T-helper 1 cell treated with Interleukin-12 subunit alpha and Interleukin-12 subunit beta and Interleukin-4 antibody, amounts not matched to agents 30 μg/mL and 1 μg/mL, for 36 hours (primary cell): ENCODE data around the gene SCGN.

Source experiments
- H3K27ac Mint-ChIP-seq: one replicate; pipeline ENCODE4 v1.8.0; 2021; ENCODE audit warnings: mild to moderate bottlenecking, mixed read lengths
- H3K27me3 Mint-ChIP-seq: one replicate; pipeline ENCODE4 v1.8.0; 2021; ENCODE audit warnings: low read depth, mixed read lengths
- H3K36me3 Mint-ChIP-seq: one replicate; pipeline ENCODE4 v1.8.0; 2021; ENCODE audit warnings: low read depth, mixed read lengths
- H3K4me1 Mint-ChIP-seq: one replicate; pipeline ENCODE4 v1.8.0; 2021; ENCODE audit warnings: low read depth, mixed read lengths
- H3K4me3 Mint-ChIP-seq: one replicate; pipeline ENCODE4 v1.8.0; 2021; ENCODE audit warnings: mild to moderate bottlenecking, moderate library complexity, mixed read lengths
- H3K9me3 Mint-ChIP-seq: one replicate; pipeline ENCODE4 v1.8.0; 2021; ENCODE audit warnings: mixed read lengths

The SCGN gene

DNA sequence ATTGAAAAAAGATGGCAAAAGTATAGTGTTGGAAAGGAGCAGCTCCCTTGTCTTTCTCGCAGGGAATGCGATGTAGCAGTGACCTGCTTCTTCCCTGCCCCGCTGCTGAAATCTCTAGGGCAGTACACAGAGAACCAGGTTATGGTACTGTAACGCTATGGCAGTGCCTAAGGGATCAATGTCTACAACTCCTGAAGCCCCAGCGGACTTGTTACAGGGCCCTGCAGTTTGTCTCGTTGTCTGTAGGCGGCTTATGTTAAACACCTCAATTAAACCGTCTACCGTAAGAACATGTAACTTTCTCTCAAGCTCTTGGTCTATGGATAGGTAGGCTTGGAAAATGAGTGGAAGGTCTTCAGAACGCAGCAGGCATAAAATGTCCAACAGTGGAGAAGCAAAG lies 57.7 kb downstream of the SCGN start:
- no peaks in the 10 kb centered on the region for H3K9me3 Mint-ChIP-seq
- no peak overlapping the region for H3K4me3 Mint-ChIP-seq
- H3K27me3 Mint-ChIP-seq = peaks cover 15% of the 10 kb centered on the region
- no peaks in the 10 kb centered on the region for H3K36me3 Mint-ChIP-seq
- no peak overlapping the region for H3K27ac Mint-ChIP-seq
- H3K4me1 Mint-ChIP-seq = no peaks in the 10 kb centered on the region

GRCh38 chr6:25710287-25710686 lies 58.3 kb downstream of the SCGN start:
- Mint-ChIP-seq H3K27ac (no peak overlapping the region), H3K4me3 (no peak overlapping the region), H3K9me3 (no peaks in the 10 kb centered on the region), H3K27me3 (peaks cover 16% of the 10 kb centered on the region), H3K36me3 (no peaks in the 10 kb centered on the region), H3K4me1 (no peaks in the 10 kb centered on the region)

DNA sequence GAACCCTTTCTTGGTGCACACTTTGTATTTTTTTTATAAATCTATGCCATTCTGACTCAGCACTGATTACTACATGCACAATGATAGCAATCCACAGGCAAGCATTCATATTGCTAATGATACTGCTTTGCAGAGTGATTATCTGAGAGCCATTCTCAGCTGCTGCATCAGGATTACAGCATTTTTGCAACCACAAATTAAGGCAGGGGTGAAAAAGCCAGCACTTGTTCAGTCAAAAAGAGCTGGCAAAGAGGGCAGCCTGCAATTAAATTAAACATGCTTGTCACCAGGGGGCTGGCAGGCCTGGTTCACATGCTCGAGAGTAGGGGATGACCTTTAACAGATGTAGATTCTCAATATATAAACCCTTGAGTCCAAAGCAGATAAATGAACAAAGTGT lies 61.8 kb downstream of the SCGN start:
- no peak overlapping the region for H3K27ac Mint-ChIP-seq
- no peaks in the 10 kb centered on the region for H3K4me1 Mint-ChIP-seq
- H3K4me3 Mint-ChIP-seq = no peak overlapping the region
- H3K27me3 Mint-ChIP-seq = peaks cover 6% of the 10 kb centered on the region
- no peaks in the 10 kb centered on the region for H3K9me3 Mint-ChIP-seq
- H3K36me3 Mint-ChIP-seq = no peaks in the 10 kb centered on the region

DNA sequence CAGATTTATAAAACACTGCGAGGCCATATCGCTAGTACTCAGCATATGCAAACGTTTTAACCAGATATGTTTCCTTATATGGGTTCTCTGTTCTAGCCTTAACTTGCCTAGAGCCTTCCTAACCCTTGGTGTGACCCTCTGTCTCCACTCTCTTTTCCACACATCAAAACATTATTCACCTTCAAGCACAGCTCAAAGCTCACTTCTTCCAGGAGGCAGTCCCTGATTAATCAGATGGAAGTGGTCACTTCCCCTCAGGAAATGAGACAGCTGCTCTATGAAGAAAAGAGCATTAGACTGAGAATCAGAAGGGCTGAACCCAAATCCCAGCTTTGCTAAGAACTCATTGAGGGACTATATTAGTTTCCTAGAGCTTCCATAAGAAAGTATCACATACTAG lies 62.8 kb downstream of the SCGN start:
- no peaks in the 10 kb centered on the region for H3K9me3 Mint-ChIP-seq
- H3K27ac Mint-ChIP-seq = no peak overlapping the region
- no peaks in the 10 kb centered on the region for H3K4me1 Mint-ChIP-seq
- no peaks in the 10 kb centered on the region for H3K36me3 Mint-ChIP-seq
- no peak overlapping the region for H3K4me3 Mint-ChIP-seq
- peaks cover 6% of the 10 kb centered on the region for H3K27me3 Mint-ChIP-seq

GRCh38 chr6:25715794-25716193 lies 63.8 kb downstream of the SCGN start:
- Mint-ChIP-seq H3K36me3 (no peaks in the 10 kb centered on the region), H3K27ac (no peak overlapping the region), H3K9me3 (no peaks in the 10 kb centered on the region), H3K4me1 (no peaks in the 10 kb centered on the region), H3K4me3 (no peak overlapping the region), H3K27me3 (peaks cover 6% of the 10 kb centered on the region)

DNA sequence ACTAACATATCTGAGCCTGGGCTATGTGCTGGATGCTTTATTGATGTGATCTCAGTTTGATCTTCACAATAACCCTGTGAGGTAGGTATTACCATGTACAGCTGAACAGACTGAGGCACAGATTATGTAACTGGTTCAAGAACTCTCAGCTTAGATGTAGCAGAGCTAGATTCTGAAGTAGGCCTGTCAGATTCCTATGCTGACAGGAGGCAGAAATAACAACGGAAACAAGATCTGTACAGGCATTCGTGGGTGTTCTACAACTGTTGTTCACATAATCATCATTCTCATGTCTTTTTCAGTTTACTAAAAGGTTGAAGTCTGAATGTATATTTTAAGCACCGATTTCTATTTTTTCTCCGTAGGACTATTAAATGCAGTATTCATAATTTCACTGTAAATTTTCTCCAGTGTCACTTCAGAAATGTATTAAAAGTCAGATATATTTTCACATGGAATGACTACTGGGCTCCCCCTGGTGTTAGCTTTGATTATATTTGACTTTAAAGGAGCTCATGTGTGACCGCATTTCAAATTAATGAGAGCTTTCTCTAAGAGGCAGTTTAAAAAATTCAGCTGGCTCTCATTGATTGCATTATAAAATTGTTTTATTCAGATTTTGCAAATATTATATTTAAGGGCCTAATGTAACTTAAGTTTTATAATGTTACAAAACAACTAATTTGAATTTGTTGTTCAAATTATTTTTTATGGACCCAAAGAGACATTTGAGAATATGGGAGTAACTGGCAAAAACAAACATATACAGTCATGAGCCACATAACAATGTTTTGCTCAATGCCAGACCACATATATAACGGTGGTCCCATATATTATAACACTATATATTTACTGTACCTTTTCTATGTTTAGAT lies 66.1 kb downstream of the SCGN start:
- no peak overlapping the region for H3K4me3 Mint-ChIP-seq
- no peaks in the 10 kb centered on the region for H3K9me3 Mint-ChIP-seq
- no peaks in the 10 kb centered on the region for H3K36me3 Mint-ChIP-seq
- H3K27ac Mint-ChIP-seq = no peak overlapping the region
- H3K4me1 Mint-ChIP-seq = no peaks in the 10 kb centered on the region
- peaks cover 15% of the 10 kb centered on the region for H3K27me3 Mint-ChIP-seq

DNA sequence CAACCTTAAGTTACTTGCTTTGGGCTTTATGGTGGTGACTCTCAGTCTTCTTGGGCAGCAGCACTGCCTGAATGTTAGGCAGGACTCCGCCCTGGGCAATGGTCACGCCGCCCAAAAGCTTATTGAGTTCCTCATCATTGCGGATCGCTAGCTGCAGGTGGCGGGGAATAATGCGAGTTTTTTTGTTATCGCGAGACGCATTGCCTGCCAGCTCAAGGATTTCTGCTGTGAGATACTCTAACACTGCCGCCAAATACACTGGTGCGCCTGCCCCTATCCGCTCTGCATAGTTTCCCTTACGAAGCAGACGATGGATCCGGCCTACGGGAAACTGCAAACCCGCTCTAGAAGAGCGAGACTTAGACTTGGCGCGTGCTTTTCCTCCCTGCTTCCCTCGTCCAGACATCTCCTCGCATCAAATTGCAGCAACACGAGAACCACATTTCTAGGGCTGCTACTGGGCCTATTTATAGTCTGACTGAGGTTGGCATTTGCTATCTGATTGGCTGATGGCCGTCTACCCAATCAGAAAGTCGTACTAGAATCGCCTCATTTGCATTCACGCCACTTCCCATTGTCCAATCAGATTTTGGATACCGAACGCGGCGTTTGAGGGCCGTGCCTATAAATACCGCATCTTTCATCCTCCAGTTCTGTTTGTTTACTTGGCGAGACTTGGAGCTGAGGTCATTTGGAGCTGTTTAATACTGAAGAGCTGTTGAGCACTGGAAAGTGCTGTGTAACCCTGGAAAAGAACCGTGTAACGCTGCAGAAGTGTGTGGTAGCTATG lies 74.3 kb downstream of the SCGN start:
- no peaks in the 10 kb centered on the region for H3K36me3 Mint-ChIP-seq
- peaks cover 14% of the 10 kb centered on the region for H3K27me3 Mint-ChIP-seq
- no peak overlapping the region for H3K4me3 Mint-ChIP-seq

DNA sequence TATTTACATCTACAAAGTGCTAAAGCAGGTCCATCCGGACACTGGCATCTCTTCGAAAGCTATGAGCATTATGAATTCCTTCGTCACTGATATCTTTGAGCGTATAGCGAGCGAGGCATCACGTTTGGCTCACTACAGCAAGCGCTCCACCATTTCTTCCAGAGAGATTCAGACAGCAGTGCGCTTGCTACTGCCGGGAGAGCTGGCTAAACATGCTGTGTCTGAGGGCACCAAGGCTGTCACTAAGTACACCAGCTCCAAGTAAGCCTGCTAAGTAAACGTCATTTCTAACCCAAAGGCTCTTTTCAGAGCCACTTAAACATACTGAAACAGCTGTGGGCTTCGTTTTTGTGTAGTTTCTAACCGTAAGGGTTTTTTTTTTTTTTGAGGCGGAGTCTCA lies 75.0 kb downstream of the SCGN start:
- H3K27ac Mint-ChIP-seq = no peak overlapping the region
- H3K27me3 Mint-ChIP-seq = peaks cover 16% of the 10 kb centered on the region
- no peaks in the 10 kb centered on the region for H3K9me3 Mint-ChIP-seq
- no peak overlapping the region for H3K4me3 Mint-ChIP-seq
- no peaks in the 10 kb centered on the region for H3K36me3 Mint-ChIP-seq
- H3K4me1 Mint-ChIP-seq = no peaks in the 10 kb centered on the region

More for the DNA sequence above, 74.3 kb downstream of the SCGN start:
- H3K27ac Mint-ChIP-seq = no peak overlapping the region
- H3K4me1 Mint-ChIP-seq = no peaks in the 10 kb centered on the region
- no peaks in the 10 kb centered on the region for H3K9me3 Mint-ChIP-seq

- Mint-ChIP-seq H3K4me1 (no peaks in the 10 kb centered on the region), H3K36me3 (no peaks in the 10 kb centered on the region), H3K27me3 (peaks cover 37% of the 10 kb centered on the region), H3K4me3 (no peak overlapping the region), H3K9me3 (no peaks in the 10 kb centered on the region), H3K27ac (no peak overlapping the region)
These were observed 78.9 kb downstream of the SCGN start for GRCh38 chr6:25730907-25731306.

- no peak overlapping the region for H3K4me3 Mint-ChIP-seq
- H3K27me3 Mint-ChIP-seq = peaks cover 44% of the 10 kb centered on the region
- H3K4me1 Mint-ChIP-seq = no peaks in the 10 kb centered on the region
- peaks cover 5% of the 10 kb centered on the region for H3K9me3 Mint-ChIP-seq
- no peaks in the 10 kb centered on the region for H3K36me3 Mint-ChIP-seq
- H3K27ac Mint-ChIP-seq = no peak overlapping the region
These were observed 79.7 kb downstream of the SCGN start for GRCh38 chr6:25731721-25732120.

- no peak overlapping the region for H3K4me3 Mint-ChIP-seq
These were observed 80.6 kb downstream of the SCGN start for GRCh38 chr6:25732468-25733198.

GRCh38 chr6:25735261-25735660 lies 83.2 kb downstream of the SCGN start:
- H3K27me3 Mint-ChIP-seq = peaks cover 61% of the 10 kb centered on the region
- no peaks in the 10 kb centered on the region for H3K36me3 Mint-ChIP-seq

More at GRCh38 chr6:25732468-25733198, 80.6 kb downstream of the SCGN start:
- H3K27me3 Mint-ChIP-seq = peaks cover 52% of the 10 kb centered on the region
- H3K27ac Mint-ChIP-seq = no peak overlapping the region
- no peaks in the 10 kb centered on the region for H3K4me1 Mint-ChIP-seq
- H3K36me3 Mint-ChIP-seq = no peaks in the 10 kb centered on the region
- H3K9me3 Mint-ChIP-seq = peaks cover 14% of the 10 kb centered on the region

GRCh38 chr6:25743868-25744267 lies 91.9 kb downstream of the SCGN start:
- Mint-ChIP-seq H3K4me3 (no peak overlapping the region), H3K27me3 (peaks cover 4% of the 10 kb centered on the region), H3K36me3 (no peaks in the 10 kb centered on the region), H3K4me1 (no peaks in the 10 kb centered on the region), H3K9me3 (peaks cover 4% of the 10 kb centered on the region), H3K27ac (no peak overlapping the region)

More at GRCh38 chr6:25735261-25735660, 83.2 kb downstream of the SCGN start:
- H3K27ac Mint-ChIP-seq = no peak overlapping the region
- H3K9me3 Mint-ChIP-seq = peaks cover 22% of the 10 kb centered on the region
- H3K4me1 Mint-ChIP-seq = no peaks in the 10 kb centered on the region
- H3K4me3 Mint-ChIP-seq = no peak overlapping the region

- Mint-ChIP-seq H3K4me1 (no peaks in the 10 kb centered on the region), H3K9me3 (peaks cover 1% of the 10 kb centered on the region), H3K27ac (no peak overlapping the region), H3K4me3 (no peak overlapping the region), H3K36me3 (no peaks in the 10 kb centered on the region), H3K27me3 (no peaks in the 10 kb centered on the region)
These were observed 93.8 kb downstream of the SCGN start for GRCh38 chr6:25745836-25746235.
